Neural cell (in vitro differentiated cells): ENCODE results near the gene SPG11. TPM values are rescaled to one million over a fixed set of nuclear protein-coding genes. Genes with fewer than 3 reads are reported as not detected.

Source experiments
- H2AFZ ChIP-seq: fragments of 200-600, 300-800 bp; sonication (generic), shearing (Covaris generic); 2 replicates; pipeline ENCODE4 v1.6.0; 2014; ENCODE audit warnings: low read depth, mild to moderate bottlenecking, antibody characterized with exemption, low read length, moderate library complexity
- H3F3A ChIP-seq: fragments of 200-600 bp; shearing (Covaris generic); 2 replicates; pipeline ENCODE4 v1.6.1; 2016; ENCODE audit warnings: mild to moderate bottlenecking, moderate library complexity, mixed read lengths, antibody characterized with exemption, low read length; ENCODE audit not compliant: insufficient read depth, poor library complexity, severe bottlenecking
- H3K27ac ChIP-seq: fragments of 200-600, 300-800 bp; sonication (generic), shearing (Covaris generic); 2 replicates; pipeline ENCODE4 v1.5.1; 2014; ENCODE audit warnings: mild to moderate bottlenecking, low read length, moderate library complexity
- H3K27me3 ChIP-seq: fragments of 300-800, 200-600 bp; sonication (generic), shearing (Covaris generic); 2 replicates; pipeline ENCODE4 v1.6.0; 2014; ENCODE audit warnings: mild to moderate bottlenecking, low read depth, low read length, moderate library complexity; ENCODE audit not compliant: insufficient read depth
- H3K36me3 ChIP-seq: fragments of 300-800, 200-600 bp; sonication (generic), shearing (Covaris generic); 2 replicates; pipeline ENCODE4 v1.5.1; 2014; ENCODE audit warnings: mild to moderate bottlenecking, antibody characterized with exemption, low read length, moderate library complexity; ENCODE audit not compliant: insufficient read depth
- H3K4me2 ChIP-seq: fragments of 300-800, 200-600 bp; sonication (generic), shearing (Covaris generic); 2 replicates; pipeline ENCODE4 v1.6.0; 2014; ENCODE audit warnings: mild to moderate bottlenecking, low read length
- H3K4me3 ChIP-seq: fragments of 300-800, 200-600 bp; sonication (generic), shearing (Covaris generic); 2 replicates; pipeline ENCODE4 v1.5.1; 2014; ENCODE audit warnings: mild to moderate bottlenecking, low read length, moderate library complexity
- H3K79me2 ChIP-seq: fragments of 200-600 bp; shearing (Covaris generic); replicated peaks from 2 replicates; pipeline ENCODE4 v1.6.0; 2014; ENCODE audit warnings: mild to moderate bottlenecking, low read length, moderate library complexity; ENCODE audit not compliant: insufficient read depth
- H3K9ac ChIP-seq: fragments of 300-800, 200-600 bp; sonication (generic), shearing (Covaris generic); 2 replicates; pipeline ENCODE4 v1.6.1; 2016; ENCODE audit warnings: mild to moderate bottlenecking, low read length, mixed read lengths
- H3K9me2 ChIP-seq: fragments of 200-600 bp; shearing (Covaris generic); 2 replicates; pipeline ENCODE4 v1.6.1; 2016; ENCODE audit warnings: mild to moderate bottlenecking, low read length, mixed read lengths; ENCODE audit not compliant: insufficient read depth
- H3K9me3 ChIP-seq: fragments of 200-600, 300-800 bp; sonication (generic), shearing (Covaris generic); 2 replicates; pipeline ENCODE4 v1.6.1; 2016; ENCODE audit warnings: mild to moderate bottlenecking, mixed run types, low read length, moderate library complexity, mixed read lengths
- H4K20me1 ChIP-seq: fragments of 200-600 bp; shearing (Covaris generic); 2 replicates; pipeline ENCODE4 v1.6.1; 2016; ENCODE audit warnings: mild to moderate bottlenecking, mixed run types; ENCODE audit not compliant: insufficient read depth
- CTCF ChIP-seq: fragments of 450-650 bp; IDR thresholded peaks from 2 replicates; pipeline ENCODE4 v1.5.1; 2014; ENCODE audit warnings: antibody characterized with exemption, mild to moderate bottlenecking, moderate library complexity; ENCODE audit not compliant: poor library complexity, severe bottlenecking
- EP300 ChIP-seq: fragments of 450-650 bp; conservative IDR thresholded peaks from 2 replicates; pipeline ENCODE4 v1.6.1; 2014; ENCODE audit warnings: antibody characterized with exemption, mild to moderate bottlenecking, moderate library complexity; ENCODE audit not compliant: poor library complexity, severe bottlenecking
- EZH2 ChIP-seq: fragments of 200-600, 300-800 bp; shearing (Covaris generic), sonication (generic); IDR thresholded peaks from 2 replicates; pipeline ENCODE4 v1.6.1; 2014; ENCODE audit warnings: antibody characterized with exemption, low read length, borderline replicate concordance, mild to moderate bottlenecking; ENCODE audit not compliant: insufficient read depth, poor library complexity, severe bottlenecking
- MXI1 ChIP-seq: fragments of 450-650 bp; conservative IDR thresholded peaks from 2 replicates; pipeline ENCODE4 v1.6.1; 2014; ENCODE audit warnings: antibody characterized with exemption, mild to moderate bottlenecking; ENCODE audit not compliant: poor library complexity, severe bottlenecking
- POLR2AphosphoS5 ChIP-seq: IDR thresholded peaks from 2 replicates; pipeline ENCODE4 v1.6.1; 2012
- RAD21 ChIP-seq: fragments of 450-650 bp; conservative IDR thresholded peaks from 2 replicates; pipeline ENCODE4 v1.6.1; 2014; ENCODE audit warnings: antibody characterized with exemption, mild to moderate bottlenecking, moderate library complexity
- REST ChIP-seq: IDR thresholded peaks from 2 replicates; pipeline ENCODE4 v1.6.1; 2012; ENCODE audit warnings: borderline replicate concordance
- SMC3 ChIP-seq: fragments of 450-650 bp; conservative IDR thresholded peaks from 2 replicates; pipeline ENCODE4 v1.6.1; 2014; ENCODE audit warnings: antibody characterized with exemption, mild to moderate bottlenecking, moderate library complexity; ENCODE audit not compliant: poor library complexity
- TAF1 ChIP-seq: IDR thresholded peaks from 2 replicates; pipeline ENCODE4 v1.6.1; 2012; ENCODE audit warnings: low read depth
- polyA plus RNA-seq: library from polyadenylated mRNA; depleted of rRNA; stranded (reverse); fragments of >200 nt; gene quantifications from 2 replicates; pipeline ENCODE4 v1.2.3, GENCODE V29; 2014

The SPG11 gene
- polyA plus RNA-seq, 1 donor from 2014 or later = 52.2 TPM

DNA sequence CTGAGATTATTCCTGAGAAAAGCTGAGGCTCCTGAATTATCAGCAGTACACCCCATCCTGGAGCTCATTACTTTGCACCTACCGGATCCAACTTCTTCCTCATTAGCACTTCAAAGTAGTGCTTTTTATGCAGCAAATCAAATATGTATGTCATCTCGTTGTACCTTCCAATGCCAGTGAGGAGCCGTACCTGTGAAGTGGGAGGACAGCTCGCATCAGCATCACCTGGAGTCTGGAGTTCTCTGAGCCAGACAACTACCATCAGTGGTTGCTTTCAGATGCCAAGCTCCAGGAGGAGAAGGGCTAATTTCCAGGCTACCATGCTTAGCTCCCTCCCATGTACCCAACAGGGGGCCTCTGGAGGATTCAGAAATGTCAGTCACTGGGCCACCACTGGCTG is 94.1 kb downstream of the SPG11 start:
- TF ChIP-seq CTCF (no peak), TAF1 (no peak), EZH2 (no peak), RAD21 (no peak), MXI1 (no peak), REST (no peak), SMC3 (no peak), POLR2AphosphoS5 (no peak), EP300 (no peak)
- Histone ChIP-seq H3K79me2 (no peaks in the 10 kb centered on the region), H4K20me1 (no peaks in the 10 kb centered on the region), H2AFZ (no peak overlapping the region), H3K27ac (no peak overlapping the region), H3K9ac (no peak overlapping the region), H3K27me3 (no peaks in the 10 kb centered on the region), H3K9me2 (no peaks in the 10 kb centered on the region), H3F3A (no peaks in the 10 kb centered on the region), H3K4me2 (no peak overlapping the region), H3K4me3 (no peak overlapping the region), H3K9me3 (peaks cover 16% of the 10 kb centered on the region), H3K36me3 (peaks cover 20% of the 10 kb centered on the region)

DNA sequence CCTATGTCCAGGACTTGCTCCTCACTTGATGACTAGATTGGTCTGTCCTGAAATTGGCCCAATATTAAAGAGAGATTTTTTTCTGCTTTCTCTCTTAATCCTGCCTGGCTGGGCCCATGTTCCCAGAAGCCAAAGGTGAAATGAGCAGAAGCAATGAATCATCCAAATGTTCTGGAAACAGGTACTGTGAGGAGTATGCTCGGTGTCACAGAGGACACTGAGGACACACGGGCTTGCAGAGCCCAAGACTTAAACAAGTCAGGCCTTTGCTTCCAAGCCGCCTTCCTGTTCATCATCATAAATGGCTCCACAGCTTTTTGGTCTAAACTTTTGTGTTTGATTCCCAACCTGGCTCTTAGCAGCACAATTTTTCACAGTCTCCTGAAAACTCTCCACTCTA is 95.1 kb downstream of the SPG11 start:
- Histone ChIP-seq H3K9me2 (no peaks in the 10 kb centered on the region), H2AFZ (no peak overlapping the region), H4K20me1 (no peaks in the 10 kb centered on the region), H3K9ac (no peak overlapping the region), H3K36me3 (peaks cover 26% of the 10 kb centered on the region), H3F3A (no peaks in the 10 kb centered on the region), H3K27ac (no peak overlapping the region), H3K9me3 (peaks cover 16% of the 10 kb centered on the region), H3K4me3 (no peak overlapping the region), H3K79me2 (no peaks in the 10 kb centered on the region), H3K4me2 (no peak overlapping the region), H3K27me3 (no peaks in the 10 kb centered on the region)
- TF ChIP-seq RAD21 (no peak), MXI1 (no peak), SMC3 (no peak), EZH2 (no peak), POLR2AphosphoS5 (no peak), EP300 (no peak), REST (no peak), CTCF (no peak), TAF1 (no peak)
